SU-DHL-6 (cell line): ENCODE results near the gene DUOX2.

Experiments
- H2AFZ ChIP-seq: fragments of 200-600 bp; sonication (generic); 2 replicates; pipeline ENCODE4 v1.6.1; 2014; ENCODE audit warnings: low read depth, mild to moderate bottlenecking, moderate library complexity, mixed read lengths, antibody characterized with exemption, low read length; ENCODE audit not compliant: severe bottlenecking
- H3F3A ChIP-seq: fragments of 200-600 bp; shearing (Covaris generic); 2 replicates; pipeline ENCODE4 v1.6.0; 2016; ENCODE audit warnings: antibody characterized with exemption, mild to moderate bottlenecking; ENCODE audit not compliant: insufficient read depth
- H3K27ac ChIP-seq: fragments of 200-600 bp; sonication (generic); 2 replicates; pipeline ENCODE4 v1.5.1; 2016; ENCODE audit warnings: low read depth, mild to moderate bottlenecking, low read length, moderate library complexity, mixed read lengths
- H3K27me3 ChIP-seq: fragments of 200-600 bp; sonication (generic), shearing (Covaris generic); 2 replicates; pipeline ENCODE4 v1.6.0; 2014; ENCODE audit warnings: mild to moderate bottlenecking, low read length
- H3K36me3 ChIP-seq: fragments of 200-600 bp; sonication (generic); 2 replicates; pipeline ENCODE4 v1.6.1; 2014; ENCODE audit warnings: mild to moderate bottlenecking, low read length, mixed read lengths
- H3K4me2 ChIP-seq: fragments of 300-600, 200-600 bp; shearing (Covaris generic), sonication (generic); 2 replicates; pipeline ENCODE4 v1.6.0; 2014; ENCODE audit warnings: low read length, low read depth, mild to moderate bottlenecking; ENCODE audit not compliant: poor library complexity, severe bottlenecking
- H3K4me3 ChIP-seq: fragments of 200-600 bp; sonication (generic); 2 replicates; pipeline ENCODE4 v1.5.1; 2014; ENCODE audit warnings: antibody characterized with exemption, low read length, mild to moderate bottlenecking, mixed read lengths; ENCODE audit not compliant: insufficient read depth, poor library complexity, severe bottlenecking
- H3K79me2 ChIP-seq: fragments of 200-600 bp; sonication (generic); 2 replicates; pipeline ENCODE4 v1.6.1; 2014; ENCODE audit warnings: mild to moderate bottlenecking, low read length, moderate library complexity; ENCODE audit not compliant: insufficient read depth
- H3K9ac ChIP-seq: fragments of 200-600 bp; sonication (generic); 2 replicates; pipeline ENCODE4 v1.7.0; 2014; ENCODE audit warnings: mild to moderate bottlenecking, low read length
- H3K9me2 ChIP-seq: fragments of 200-600 bp; sonication (generic); replicated peaks from 2 replicates; pipeline ENCODE4 v1.6.1; 2014; ENCODE audit warnings: low read length; ENCODE audit not compliant: insufficient read depth
- H3K9me3 ChIP-seq: fragments of 200-600 bp; sonication (generic); 2 replicates; pipeline ENCODE4 v1.6.1; 2014; ENCODE audit warnings: low read length, mixed read lengths; ENCODE audit not compliant: insufficient read depth
- H4K20me1 ChIP-seq: fragments of 200-600 bp; sonication (generic); 2 replicates; pipeline ENCODE4 v1.6.1; 2014; ENCODE audit warnings: low read depth, mild to moderate bottlenecking, antibody characterized with exemption, low read length, moderate library complexity, mixed read lengths
- CTCF ChIP-seq: fragments of 200-600 bp; sonication (generic); IDR thresholded peaks from one replicate; pipeline ENCODE4 v1.5.1; 2017; ENCODE audit warnings: antibody characterized with exemption, mild to moderate bottlenecking, low read length, moderate library complexity; ENCODE audit not compliant: insufficient read depth, poor library complexity, severe bottlenecking
- EZH2phosphoT487 ChIP-seq: fragments of 200-600 bp; sonication (generic), shearing (Covaris generic); conservative IDR thresholded peaks from 2 replicates; pipeline ENCODE4 v1.6.1; 2018; ENCODE audit warnings: mild to moderate bottlenecking, antibody characterized with exemption, low read length, moderate library complexity, mixed read lengths

DUOX2 gene

DNA sequence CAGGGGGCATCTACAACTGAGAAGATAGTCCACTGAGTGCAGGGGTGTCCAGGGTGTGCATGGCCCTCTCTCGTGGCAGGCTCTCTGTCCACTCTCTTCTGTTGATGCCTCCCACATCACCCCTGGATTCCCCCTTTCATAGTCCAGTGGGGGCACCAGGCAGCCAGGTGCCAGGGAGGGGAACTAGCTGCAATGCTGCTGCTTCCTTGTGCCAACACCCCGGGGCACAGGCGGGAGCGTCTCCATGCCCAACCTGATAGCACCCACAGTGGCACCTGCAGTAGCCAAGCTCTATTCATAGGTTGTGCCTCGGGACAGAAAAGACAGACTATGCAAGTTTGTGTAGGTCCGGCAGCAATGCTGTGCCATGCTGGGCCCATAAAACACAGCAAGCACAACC, 11.7 kb downstream of the DUOX2 start:
- no peaks in the 10 kb centered on the region for H3K36me3 ChIP-seq
- no peak overlapping the region for H3K4me2 ChIP-seq
- no peaks in the 10 kb centered on the region for H3K9me3 ChIP-seq
- H3K79me2 ChIP-seq = no peaks in the 10 kb centered on the region
- no peak overlapping the region for H3K4me3 ChIP-seq
- no peak overlapping the region for H3K27ac ChIP-seq
- no peaks in the 10 kb centered on the region for H3K27me3 ChIP-seq
- no peaks in the 10 kb centered on the region for H4K20me1 ChIP-seq
- TF ChIP-seq CTCF = no peak
- TF ChIP-seq EZH2phosphoT487 = no peak
- no peak overlapping the region for H3K9ac ChIP-seq
- H3F3A ChIP-seq = no peaks in the 10 kb centered on the region
- no peaks in the 10 kb centered on the region for H3K9me2 ChIP-seq
- no peak overlapping the region for H2AFZ ChIP-seq

DNA sequence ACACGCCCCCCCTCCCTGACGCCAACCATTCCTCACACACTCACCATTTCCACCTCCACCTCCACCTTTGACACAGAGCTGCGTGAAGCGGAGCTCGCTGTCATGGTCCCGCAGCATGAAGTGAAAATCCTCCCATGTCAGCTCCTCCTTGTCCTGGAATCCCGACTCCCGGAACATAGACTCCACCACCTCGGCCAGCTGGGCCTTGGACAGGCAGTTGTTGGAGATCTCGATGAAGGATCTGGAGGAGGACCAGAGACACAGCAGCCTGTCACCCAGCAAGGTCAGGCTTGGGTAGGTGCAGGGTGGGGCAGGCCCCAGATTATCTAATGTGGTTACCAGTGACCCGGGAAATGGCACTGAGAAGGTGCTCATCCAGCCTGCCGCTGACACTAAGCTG, 12.2 kb downstream of the DUOX2 start:
- no peaks in the 10 kb centered on the region for H3K9me3 ChIP-seq
- H3K9ac ChIP-seq = no peak overlapping the region
- no peaks in the 10 kb centered on the region for H3K79me2 ChIP-seq
- TF ChIP-seq EZH2phosphoT487 (no peak), CTCF (no peak)
- H3K4me2 ChIP-seq = no peak overlapping the region
- H2AFZ ChIP-seq = no peak overlapping the region
- H3K36me3 ChIP-seq = no peaks in the 10 kb centered on the region
- no peaks in the 10 kb centered on the region for H3K27me3 ChIP-seq
- no peak overlapping the region for H3K27ac ChIP-seq
- no peaks in the 10 kb centered on the region for H3F3A ChIP-seq
- no peak overlapping the region for H3K4me3 ChIP-seq
- H3K9me2 ChIP-seq = no peaks in the 10 kb centered on the region
- H4K20me1 ChIP-seq = no peaks in the 10 kb centered on the region

DNA sequence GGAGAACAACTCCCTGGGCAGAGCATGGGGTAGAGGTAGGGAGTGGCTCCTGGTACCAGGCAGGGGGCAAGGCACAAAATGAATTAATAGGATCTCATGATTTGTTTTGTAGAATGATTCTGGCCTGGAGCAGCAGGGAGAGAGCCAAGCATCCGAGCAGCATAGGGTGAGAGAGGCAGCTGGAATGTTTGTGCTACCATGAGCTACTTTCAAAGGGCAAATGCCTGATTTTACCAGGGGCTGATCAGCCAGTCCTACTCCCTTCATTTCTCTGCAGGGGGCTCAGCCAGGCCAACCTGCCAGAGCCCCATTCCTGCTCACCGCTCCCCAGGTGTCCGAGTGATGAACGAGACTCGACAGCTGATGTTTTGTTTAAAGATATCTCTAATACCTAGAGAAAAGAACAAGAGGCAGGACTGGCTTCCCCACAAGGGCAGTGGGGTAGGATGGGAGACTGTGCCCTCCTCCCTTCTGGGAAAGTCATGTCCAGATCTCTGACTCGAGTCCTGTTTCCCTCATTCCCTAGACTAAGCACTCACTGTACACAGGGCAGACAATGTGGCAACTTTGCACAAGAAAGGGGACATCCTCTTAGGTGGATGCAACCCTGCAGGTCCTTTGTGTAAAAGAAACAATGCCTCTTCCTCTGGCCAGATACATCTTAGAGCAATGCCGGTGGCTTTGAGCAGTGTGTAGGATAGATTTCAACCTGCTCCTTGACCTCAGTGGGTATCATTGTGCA, 12.9 kb downstream of the DUOX2 start:
- Histone ChIP-seq H3K4me3 (no peak overlapping the region), H3K27ac (no peak overlapping the region), H3K79me2 (no peaks in the 10 kb centered on the region), H3F3A (no peaks in the 10 kb centered on the region), H4K20me1 (no peaks in the 10 kb centered on the region), H3K36me3 (no peaks in the 10 kb centered on the region), H3K27me3 (no peaks in the 10 kb centered on the region), H3K9me3 (no peaks in the 10 kb centered on the region), H3K9me2 (no peaks in the 10 kb centered on the region), H3K9ac (no peak overlapping the region), H3K4me2 (no peak overlapping the region), H2AFZ (no peak overlapping the region)
- TF ChIP-seq EZH2phosphoT487 (no peak), CTCF (no peak)
